WTC11 (cell line): ENCODE results near the gene CDC20B. TPM values are rescaled to one million over a fixed set of nuclear protein-coding genes. Genes with fewer than 3 reads are reported as not detected.

Experiments used
- ATAC-seq: fragments of 200-7000 bp; cut with Tn5 transposase; 2 replicates; pipeline ENCODE4 v1.10.0; 2021; ENCODE audit warnings: mild to moderate bottlenecking, moderate library complexity
- CTCF ChIA-PET: fragments of 300-600 bp; sonication (Branson Sonifier 250); formaldehyde crosslinking; loops from one replicate; lab custom pipeline; 2021; ENCODE audit warnings: antibody characterized with exemption; lab: Charles Lee
- POLR2A ChIA-PET: fragments of 350-600 bp; sonication (Branson Sonifier 250); formaldehyde crosslinking; loops from one replicate; lab custom pipeline; 2021; ENCODE audit warnings: antibody characterized with exemption; lab: Charles Lee
- DNase-seq: peaks from one replicate; pipeline ENCODE4 v3.0.0; 2021; ENCODE audit warnings: low spot score
- H3K27ac Mint-ChIP-seq: 2 replicates; pipeline ENCODE4 v1.8.0; 2021; ENCODE audit warnings: mixed read lengths
- H3K27me3 Mint-ChIP-seq: 2 replicates; pipeline ENCODE4 v1.8.0; 2021; ENCODE audit warnings: low read depth, mild to moderate bottlenecking, moderate library complexity, mixed read lengths
- H3K36me3 Mint-ChIP-seq: 2 replicates; pipeline ENCODE4 v1.8.0; 2021; ENCODE audit warnings: mixed read lengths
- H3K4me1 Mint-ChIP-seq: 2 replicates; pipeline ENCODE4 v1.8.0; 2022; ENCODE audit warnings: mixed read lengths
- H3K4me3 Mint-ChIP-seq: 2 replicates; pipeline ENCODE4 v1.8.0; 2021; ENCODE audit warnings: mild to moderate bottlenecking, moderate library complexity, mixed read lengths
- H3K9me3 Mint-ChIP-seq: 2 replicates; pipeline ENCODE4 v1.8.0; 2021; ENCODE audit warnings: mixed read lengths
- AFF4 ChIP-seq: sonication (generic); formaldehyde crosslinking; IDR thresholded peaks from 2 replicates; pipeline ENCODE4 v1.8.1; 2023; ENCODE audit warnings: mild to moderate bottlenecking, missing genetic modification reagents, borderline replicate concordance
- CDX4 ChIP-seq: fragments of 250-450 bp; sonication (Bioruptor Pico); IDR thresholded peaks from 2 replicates; pipeline ENCODE4 v1.9.0; 2021; ENCODE audit warnings: moderate library complexity, mild to moderate bottlenecking, inconsistent platforms, borderline replicate concordance
- E2F5 ChIP-seq: sonication (generic); formaldehyde crosslinking; IDR thresholded peaks from 2 replicates; pipeline ENCODE4 v1.8.1; 2022; ENCODE audit warnings: mild to moderate bottlenecking, moderate library complexity, missing genetic modification reagents
- ELF4 ChIP-seq: sonication (generic); formaldehyde crosslinking; IDR thresholded peaks from 2 replicates; pipeline ENCODE4 v1.8.1; 2022; ENCODE audit warnings: low read depth, mild to moderate bottlenecking, moderate library complexity, missing genetic modification reagents
- GRHL2 ChIP-seq: fragments of 250-450 bp; sonication (Bioruptor Pico); IDR thresholded peaks from 2 replicates; pipeline ENCODE4 v1.8.0; 2022; ENCODE audit warnings: mild to moderate bottlenecking, moderate library complexity; ENCODE audit not compliant: insufficient replicate concordance, severe bottlenecking
- JUN ChIP-seq: sonication (generic); formaldehyde crosslinking; IDR thresholded peaks from 2 replicates; pipeline ENCODE4 v1.8.0; 2023; ENCODE audit warnings: mild to moderate bottlenecking, missing genetic modification reagents
- KAT7 ChIP-seq: sonication (generic); formaldehyde crosslinking; IDR thresholded peaks from 2 replicates; pipeline ENCODE4 v1.8.1; 2023; ENCODE audit warnings: missing genetic modification reagents, mild to moderate bottlenecking, borderline replicate concordance
- MYBL2 ChIP-seq: sonication (generic); formaldehyde crosslinking; IDR thresholded peaks from 2 replicates; pipeline ENCODE4 v1.8.1; 2023; ENCODE audit warnings: mild to moderate bottlenecking, moderate library complexity, missing genetic modification reagents
- NFYB ChIP-seq: sonication (generic); formaldehyde crosslinking; conservative IDR thresholded peaks from 2 replicates; pipeline ENCODE4 v1.8.0; 2022; ENCODE audit warnings: low read depth, missing genetic modification reagents
- NR3C1 ChIP-seq: sonication (generic); formaldehyde crosslinking; conservative IDR thresholded peaks from 2 replicates; pipeline ENCODE4 v1.8.1; 2023; ENCODE audit warnings: low read depth, mild to moderate bottlenecking, missing genetic modification reagents
- PREB ChIP-seq: sonication (generic); formaldehyde crosslinking; IDR thresholded peaks from 2 replicates; pipeline ENCODE4 v1.8.1; 2022; ENCODE audit warnings: mild to moderate bottlenecking, missing genetic modification reagents, moderate library complexity, borderline replicate concordance
- RORB ChIP-seq: fragments of 250-450 bp; sonication (Bioruptor Pico); IDR thresholded peaks from 2 replicates; pipeline ENCODE4 v1.9.0; 2021; ENCODE audit warnings: mild to moderate bottlenecking
- USF1 ChIP-seq: sonication (generic); formaldehyde crosslinking; IDR thresholded peaks from 2 replicates; pipeline ENCODE4 v1.8.0; 2022; ENCODE audit warnings: mild to moderate bottlenecking, missing genetic modification reagents
- ZBTB21 ChIP-seq: sonication (generic); formaldehyde crosslinking; IDR thresholded peaks from 2 replicates; pipeline ENCODE4 v1.8.1; 2023; ENCODE audit warnings: mild to moderate bottlenecking, missing genetic modification reagents, borderline replicate concordance
- ZBTB43 ChIP-seq: sonication (generic); formaldehyde crosslinking; IDR thresholded peaks from 2 replicates; pipeline ENCODE4 v1.8.1; 2023; ENCODE audit warnings: mild to moderate bottlenecking, missing genetic modification reagents
- ZNF138 ChIP-seq: sonication (generic); formaldehyde crosslinking; conservative IDR thresholded peaks from 2 replicates; pipeline ENCODE4 v1.8.1; 2022; ENCODE audit warnings: mild to moderate bottlenecking, moderate library complexity, missing genetic modification reagents
- ZNF263 ChIP-seq: sonication (generic); formaldehyde crosslinking; IDR thresholded peaks from 2 replicates; pipeline ENCODE4 v1.8.1; 2022; ENCODE audit warnings: low read depth, mild to moderate bottlenecking, moderate library complexity, missing genetic modification reagents
- ZNF281 ChIP-seq: sonication (generic); formaldehyde crosslinking; IDR thresholded peaks from 2 replicates; pipeline ENCODE4 v1.8.0; 2023; ENCODE audit warnings: mild to moderate bottlenecking, missing genetic modification reagents
- ZNF512 ChIP-seq: sonication (generic); formaldehyde crosslinking; IDR thresholded peaks from 2 replicates; pipeline ENCODE4 v1.8.1; 2022; ENCODE audit warnings: missing genetic modification reagents, borderline replicate concordance
- total RNA-seq: library from RNA; stranded (reverse); gene quantifications from 3 replicates; pipeline ENCODE4 v1.2.3, GENCODE V29; 2021

The CDC20B gene
- total RNA-seq, 1 experiment from 2014 or later: not detected

GRCh38 chr5:55064523-55064922 is 108.5 kb downstream of the CDC20B start (continued):
- no peak for TF ChIP-seq E2F5 (CRISPR knock-in tag)
- no peak for TF ChIP-seq ZBTB43 (CRISPR knock-in tag)
- TF ChIP-seq JUN: no peak
- TF ChIP-seq ZNF138 (CRISPR knock-in tag): no peak

GRCh38 chr5:55063899-55064298 is 109.1 kb downstream of the CDC20B start:
- no peak for TF ChIP-seq ZBTB21
- ChIA-PET CTCF (no interaction called here), POLR2A (no interaction called here)
- Mint-ChIP-seq H3K27ac (no peak overlapping the region), H3K4me3 (no peak overlapping the region), H3K36me3 (peaks cover 6% of the 10 kb centered on the region; the same call in 1 of the 2 replicates), H3K9me3 (peaks cover 32% of the 10 kb centered on the region), H3K27me3 (peaks cover 3% of the 10 kb centered on the region; the same call in 1 of the 2 replicates), H3K4me1 (no peaks in the 10 kb centered on the region)
- ATAC-seq (no peak), DNase-seq (no peak)

GRCh38 chr5:55063220-55063863 is 109.6 kb downstream of the CDC20B start:
- H3K36me3 Mint-ChIP-seq: peaks cover 6% of the 10 kb centered on the region; the same call in 1 of the 2 replicates
- ATAC-seq: no peak
- TF ChIP-seq ELF4 (CRISPR knock-in tag) (no peak), ZNF263 (CRISPR knock-in tag) (no peak), MYBL2 (CRISPR knock-in tag) (no peak), NFYB (CRISPR knock-in tag) (no peak), ZNF281 (CRISPR knock-in tag) (no peak), CDX4 (CRISPR knock-in tag) (no peak), ZNF138 (CRISPR knock-in tag) (no peak), PREB (CRISPR knock-in tag) (no peak), GRHL2 (no peak), AFF4 (CRISPR knock-in tag) (no peak), ZNF512 (CRISPR knock-in tag) (no peak), USF1 (CRISPR knock-in tag) (no peak), KAT7 (CRISPR knock-in tag) (no peak), NR3C1 (CRISPR knock-in tag) (no peak), RORB (CRISPR knock-in tag) (no peak)

More at GRCh38 chr5:55063220-55063863, 109.6 kb downstream of the CDC20B start:
- Mint-ChIP-seq H3K4me3 (no peak overlapping the region), H3K9me3 (peaks cover 32% of the 10 kb centered on the region), H3K27me3 (peaks cover 3% of the 10 kb centered on the region; the same call in 1 of the 2 replicates), H3K4me1 (no peaks in the 10 kb centered on the region), H3K27ac (no peak overlapping the region)
- POLR2A ChIA-PET: no interaction called here
- CTCF ChIA-PET: no interaction called here
- no peak for DNase-seq
